ENCODE results near the gene AFF1.

GRCh38 chr4:87101543-87102199 is 166.9 kb downstream of the AFF1 start:
- TF ChIP-seq POLR2A (IDR thresholded peaks at IDR 0.05) (no peak), CTCF (IDR thresholded peaks at IDR 0.05) (no peak)

Measured in thyroid gland (tissue), 4 donors.